HG03175 (cell line): Measurements from ENCODE around the gene PIK3R3.

ENCODE experiments used
- ATAC-seq: cut with Tn5 transposase; IDR thresholded peaks from one replicate; pipeline ENCODE4 v1.9.1; 2021; ENCODE audit warnings: mild to moderate bottlenecking, moderate library complexity; ENCODE audit not compliant: unreplicated experiment

Gene PIK3R3

GRCh38 chr1:45998020-45998617 lies 134.3 kb downstream of the PIK3R3 start:
- no peak for ATAC-seq

- ATAC-seq, result no peak
These were observed 137.1 kb downstream of the PIK3R3 start for GRCh38 chr1:45995298-45995697.

GRCh38 chr1:45994423-45994822 lies 138.0 kb downstream of the PIK3R3 start:
- no peak for ATAC-seq
